22Rv1 (cell line): ENCODE data around the gene MIS12.

Experiments used
- H3K27ac ChIP-seq: fragments of 450-650 bp; 2 replicates; pipeline ENCODE4 v1.5.1; 2017
- CTCF ChIP-seq: fragments of 450-650 bp; IDR thresholded peaks from 2 replicates; pipeline ENCODE4 v1.5.1; 2017; ENCODE audit warnings: mild to moderate bottlenecking
- ZFX ChIP-seq: fragments of 450-650 bp; IDR thresholded peaks from 2 replicates; pipeline ENCODE4 v1.6.1; 2017; ENCODE audit warnings: antibody characterized with exemption, borderline replicate concordance

Gene MIS12

GRCh38 chr17:5510771-5511170, 24.4 kb downstream of the MIS12 start:
- no peak overlapping the region for H3K27ac ChIP-seq
- TF ChIP-seq ZFX (no peak), CTCF (no peak)

- TF ChIP-seq CTCF: no peak
- TF ChIP-seq ZFX: no peak
- H3K27ac ChIP-seq: no peak overlapping the region
Measured at GRCh38 chr17:5511401-5512225, 25.2 kb downstream of the MIS12 start.

DNA sequence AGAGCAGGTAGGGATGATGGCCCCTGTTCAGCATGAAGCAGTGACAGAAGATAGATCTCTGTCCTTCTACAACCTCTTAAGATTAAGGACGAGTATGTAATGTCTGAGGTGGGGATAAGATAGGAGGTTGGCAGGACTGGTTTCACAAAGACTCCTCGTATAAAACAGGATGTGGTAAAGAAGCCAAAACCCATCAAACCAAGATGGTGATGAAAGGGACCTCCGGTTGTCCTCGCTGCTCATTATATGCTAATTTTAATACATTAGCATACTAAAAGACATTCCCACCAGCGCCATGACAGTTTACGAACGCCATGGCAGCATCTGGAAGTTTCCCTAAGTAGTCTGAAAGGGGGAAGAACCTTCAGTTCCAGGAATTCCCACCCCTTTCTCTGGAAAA, 27.3 kb downstream of the MIS12 start:
- H3K27ac ChIP-seq: no peak overlapping the region
- TF ChIP-seq CTCF (no peak), ZFX (no peak)

GRCh38 chr17:5514976-5515375, 28.6 kb downstream of the MIS12 start:
- no peak overlapping the region for H3K27ac ChIP-seq
- TF ChIP-seq CTCF (no peak), ZFX (no peak)

DNA sequence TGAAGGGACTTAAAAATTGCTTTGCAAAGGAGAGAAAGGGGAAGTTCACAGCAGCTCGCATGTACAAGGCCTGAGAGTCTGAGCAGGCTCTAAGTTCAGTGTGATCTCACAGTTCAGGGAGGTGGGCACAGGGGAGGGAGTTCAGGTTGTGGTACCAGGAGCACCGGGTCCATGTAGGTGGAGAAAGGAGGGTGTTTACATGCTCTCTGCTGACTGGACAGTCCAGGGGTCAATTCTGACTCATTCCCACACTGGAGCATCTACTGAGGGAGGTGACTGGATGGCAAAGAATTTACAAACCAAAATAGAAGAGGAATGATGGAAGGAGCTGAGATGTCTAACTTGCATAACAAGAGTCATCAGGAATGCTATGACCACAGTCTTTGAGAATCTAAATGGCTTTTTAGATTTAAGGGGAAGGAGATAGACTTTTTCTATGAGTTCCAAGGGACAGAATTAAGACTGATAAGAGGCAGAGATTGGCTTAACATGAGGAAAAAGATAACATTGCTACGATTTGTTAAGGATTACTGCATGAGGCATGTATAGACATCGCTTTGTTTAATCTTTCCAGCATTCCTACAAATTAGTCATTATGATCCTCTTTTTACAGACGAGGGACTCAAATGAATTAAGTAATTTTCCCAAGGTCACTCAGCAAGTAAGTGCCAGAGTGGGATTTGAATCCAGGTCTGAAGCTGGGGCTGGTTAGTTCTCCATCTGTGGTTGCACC, 29.9 kb downstream of the MIS12 start:
- TF ChIP-seq ZFX (no peak), CTCF (no peak)
- H3K27ac ChIP-seq: no peak overlapping the region

DNA sequence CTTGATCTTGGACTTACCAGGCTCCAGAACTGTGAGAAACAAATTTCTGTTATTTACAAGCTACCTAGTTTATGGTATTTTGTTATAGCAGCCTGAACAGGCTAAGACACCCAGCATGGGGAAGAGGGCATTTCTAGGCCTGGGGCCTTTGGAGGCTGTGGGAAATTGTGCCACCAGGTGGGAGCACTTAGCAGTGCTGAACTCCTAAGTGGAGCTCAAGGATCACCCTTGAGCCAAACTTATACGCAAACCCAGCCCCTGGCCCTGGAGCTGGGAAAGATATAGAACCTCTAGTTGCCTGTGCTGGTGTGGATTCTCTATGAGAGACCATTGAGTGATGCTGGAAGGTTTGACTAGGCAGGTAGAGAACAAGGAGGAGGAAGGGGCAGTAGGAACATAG, 36.1 kb downstream of the MIS12 start:
- no peak overlapping the region for H3K27ac ChIP-seq
- TF ChIP-seq CTCF: no peak
- TF ChIP-seq ZFX: no peak

DNA sequence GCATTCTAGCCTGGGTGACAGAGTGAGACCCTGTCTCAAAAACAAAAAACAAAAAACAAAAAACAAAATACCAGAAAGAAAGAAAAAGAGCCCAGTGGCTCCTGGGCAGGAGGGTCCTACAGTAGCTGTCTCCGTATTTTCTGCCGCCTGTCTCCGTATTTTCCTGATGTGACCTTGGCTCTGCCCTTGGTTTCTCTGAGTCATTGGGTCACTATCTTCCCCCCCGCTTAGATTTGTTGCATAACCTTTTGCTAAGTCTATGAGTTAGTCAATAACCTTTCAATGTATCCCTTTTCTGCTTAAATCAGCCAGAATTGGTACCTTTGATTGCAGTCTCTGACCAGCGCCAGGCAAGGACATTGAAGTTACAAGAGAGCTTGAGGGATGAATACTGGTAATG, 36.9 kb downstream of the MIS12 start:
- H3K27ac ChIP-seq: no peak overlapping the region
- no peak for TF ChIP-seq CTCF
- TF ChIP-seq ZFX: no peak
